A549 treated with RU486 at 1 μM for 4 hours (cell line): Measurements from ENCODE around the gene PAFAH1B2. TPM values are rescaled to one million over a fixed set of nuclear protein-coding genes. Genes with fewer than 3 reads are reported as not detected.

Experiments used
- total RNA-seq: library from RNA; stranded (reverse); fragments of 200-300 nt; extraction: Qiagen RNA extraction; gene quantifications from 5 replicates; pipeline ENCODE4 v1.2.3, GENCODE V29; 2022; ENCODE audit warnings: low read depth

The PAFAH1B2 gene
- total RNA-seq: 26.3 to 44.7 TPM (median 36.1 TPM) in 5 replicates

DNA sequence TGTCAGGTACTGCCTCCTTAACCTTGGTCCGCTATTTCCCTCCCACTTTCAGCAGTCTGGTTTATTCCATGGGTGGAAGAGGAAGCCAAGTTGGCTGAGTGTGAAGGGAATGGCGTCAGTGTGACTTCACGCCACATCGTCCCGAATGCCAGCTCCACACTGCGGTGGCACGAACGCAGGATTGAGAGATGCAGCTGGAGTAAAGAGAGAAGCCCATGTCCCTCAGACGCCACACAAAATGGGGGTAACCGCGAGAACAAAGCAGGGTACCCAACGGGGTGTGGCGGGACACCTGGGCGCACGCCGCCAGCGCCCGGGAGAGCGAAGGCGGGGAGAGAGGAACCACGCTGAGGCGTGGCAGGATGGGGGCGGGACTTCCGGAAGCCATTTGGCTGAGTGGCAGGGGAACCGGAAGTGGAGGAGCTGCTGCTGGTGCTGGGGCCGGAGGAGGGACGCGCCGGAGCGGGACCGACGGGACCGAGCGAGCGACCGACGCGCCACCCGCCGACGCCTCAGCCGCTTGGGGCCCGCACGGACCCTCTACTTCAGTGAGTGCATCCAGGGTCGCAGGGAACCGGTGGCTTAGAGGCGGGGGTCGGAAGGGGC is at the start of gene PAFAH1B2:
TSS of gene PAFAH1B2 (plus strand) at position 417 of the 606 bp plus-strand sequence. CDS start 8,161 bp downstream, outside the sequence.

DNA sequence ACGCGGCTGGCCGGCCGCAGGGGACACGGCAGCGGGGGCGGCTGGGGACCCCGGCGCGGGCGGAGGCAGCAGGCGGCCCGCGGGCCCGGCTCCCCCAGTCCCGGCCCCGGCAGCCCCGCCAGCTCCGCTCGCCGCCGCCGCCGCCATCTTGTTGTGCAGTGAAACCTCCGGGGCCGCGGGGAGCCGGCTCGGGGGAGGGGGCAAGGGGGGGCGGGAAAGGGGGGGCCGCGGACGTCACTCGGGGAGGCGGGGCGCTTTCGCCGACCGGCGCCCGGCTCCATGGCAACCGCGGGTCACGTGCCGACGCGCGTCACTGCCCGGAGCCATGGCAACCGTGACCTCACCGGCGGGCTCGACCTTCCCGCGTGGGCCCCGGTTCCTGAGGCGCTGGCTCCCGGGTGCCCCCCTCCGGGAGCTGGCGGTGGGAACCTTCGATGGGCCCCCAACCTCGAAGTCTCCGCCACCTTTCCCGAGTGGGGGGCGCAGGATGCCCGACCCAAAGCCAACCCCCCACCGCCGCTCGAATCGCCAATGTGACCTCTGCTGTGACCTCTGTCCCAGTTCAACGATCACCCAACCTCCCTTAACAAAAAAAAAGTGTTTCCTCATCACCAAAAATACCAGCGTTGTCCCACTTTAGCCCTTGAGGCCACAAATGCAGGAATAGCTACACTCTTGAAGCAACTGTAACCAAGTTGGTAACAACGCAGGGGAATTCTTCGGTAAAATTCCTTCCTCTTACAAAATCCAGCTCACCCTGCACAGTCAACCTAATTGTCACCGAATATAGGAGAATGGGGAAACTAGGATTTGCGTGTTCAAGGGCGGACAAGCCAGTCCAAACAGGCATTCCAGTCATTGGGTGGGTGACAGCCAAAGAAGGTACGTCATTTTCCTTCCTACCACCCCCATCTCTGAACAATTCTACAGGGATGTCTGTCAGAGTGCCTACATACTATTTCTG is 45.5 kb upstream of the PAFAH1B2 start, which contains the start of gene SIK3:
TSS of gene SIK3 (minus strand) at position 160 of the 964 bp plus-strand sequence. CDS start at position 147, 13 bp downstream.

GRCh38 chr11:117178210-117179034 is 34.3 kb downstream of the PAFAH1B2 start, which contains the start of gene SIDT2:
TSS of gene SIDT2 (plus strand) at chr11:117178743. CDS start at chr11:117179264, 521 bp downstream.

GRCh38 chr11:117199053-117199915 is 55.2 kb downstream of the PAFAH1B2 start, which contains the start of gene TAGLN:
TSS of gene TAGLN (plus strand) at chr11:117199370. CDS start at chr11:117203014, 3,644 bp downstream.

Other genes with a start within 250 kb of the PAFAH1B2 start
- 8.2 to 10.4 TPM (median 9.7 TPM) in 5 replicates for gene SIK3, start 45.9 kb upstream of the PAFAH1B2 start, total RNA-seq
- gene SIDT2, start 34.5 kb downstream of the PAFAH1B2 start, total RNA-seq: 4.0 to 5.7 TPM (median 4.9 TPM) in 5 replicates
- gene TAGLN, start 55.1 kb downstream of the PAFAH1B2 start, total RNA-seq: 62.5 to 145 TPM (median 102 TPM) in 5 replicates
- gene PCSK7, start 87.8 kb downstream of the PAFAH1B2 start, total RNA-seq: 12.4 to 17.8 TPM (median 14.8 TPM) in 5 replicates
- gene RNF214, start 88.4 kb downstream of the PAFAH1B2 start, total RNA-seq: 8.0 to 10.8 TPM (median 9.6 TPM) in 5 replicates
- 1.4 to 3.3 TPM (median 2.1 TPM) in 5 replicates for gene BACE1-AS, start 147.1 kb downstream of the PAFAH1B2 start, total RNA-seq
- gene BACE1, start 172.0 kb downstream of the PAFAH1B2 start, total RNA-seq: 7.7 to 9.3 TPM (median 8.2 TPM) in 5 replicates
- gene CEP164, start 183.6 kb downstream of the PAFAH1B2 start, total RNA-seq: 14.4 to 16.9 TPM (median 15.1 TPM) in 5 replicates